Activated T-helper 1 cell treated with Interleukin-2 at 50 U/mL for 16 hours (primary cell): Measurements from ENCODE around the gene MDC1.
"Not testable (repeated sequence)": the region's sequence is repeated elsewhere in the genome, so short reads cannot be mapped to it uniquely, and the experiment has no call there.

Experiments
- DNase-seq: peaks from one replicate; pipeline ENCODE4 v3.0.0-alpha.2; 2020; ENCODE audit warnings: low read depth

The MDC1 gene, protein sequence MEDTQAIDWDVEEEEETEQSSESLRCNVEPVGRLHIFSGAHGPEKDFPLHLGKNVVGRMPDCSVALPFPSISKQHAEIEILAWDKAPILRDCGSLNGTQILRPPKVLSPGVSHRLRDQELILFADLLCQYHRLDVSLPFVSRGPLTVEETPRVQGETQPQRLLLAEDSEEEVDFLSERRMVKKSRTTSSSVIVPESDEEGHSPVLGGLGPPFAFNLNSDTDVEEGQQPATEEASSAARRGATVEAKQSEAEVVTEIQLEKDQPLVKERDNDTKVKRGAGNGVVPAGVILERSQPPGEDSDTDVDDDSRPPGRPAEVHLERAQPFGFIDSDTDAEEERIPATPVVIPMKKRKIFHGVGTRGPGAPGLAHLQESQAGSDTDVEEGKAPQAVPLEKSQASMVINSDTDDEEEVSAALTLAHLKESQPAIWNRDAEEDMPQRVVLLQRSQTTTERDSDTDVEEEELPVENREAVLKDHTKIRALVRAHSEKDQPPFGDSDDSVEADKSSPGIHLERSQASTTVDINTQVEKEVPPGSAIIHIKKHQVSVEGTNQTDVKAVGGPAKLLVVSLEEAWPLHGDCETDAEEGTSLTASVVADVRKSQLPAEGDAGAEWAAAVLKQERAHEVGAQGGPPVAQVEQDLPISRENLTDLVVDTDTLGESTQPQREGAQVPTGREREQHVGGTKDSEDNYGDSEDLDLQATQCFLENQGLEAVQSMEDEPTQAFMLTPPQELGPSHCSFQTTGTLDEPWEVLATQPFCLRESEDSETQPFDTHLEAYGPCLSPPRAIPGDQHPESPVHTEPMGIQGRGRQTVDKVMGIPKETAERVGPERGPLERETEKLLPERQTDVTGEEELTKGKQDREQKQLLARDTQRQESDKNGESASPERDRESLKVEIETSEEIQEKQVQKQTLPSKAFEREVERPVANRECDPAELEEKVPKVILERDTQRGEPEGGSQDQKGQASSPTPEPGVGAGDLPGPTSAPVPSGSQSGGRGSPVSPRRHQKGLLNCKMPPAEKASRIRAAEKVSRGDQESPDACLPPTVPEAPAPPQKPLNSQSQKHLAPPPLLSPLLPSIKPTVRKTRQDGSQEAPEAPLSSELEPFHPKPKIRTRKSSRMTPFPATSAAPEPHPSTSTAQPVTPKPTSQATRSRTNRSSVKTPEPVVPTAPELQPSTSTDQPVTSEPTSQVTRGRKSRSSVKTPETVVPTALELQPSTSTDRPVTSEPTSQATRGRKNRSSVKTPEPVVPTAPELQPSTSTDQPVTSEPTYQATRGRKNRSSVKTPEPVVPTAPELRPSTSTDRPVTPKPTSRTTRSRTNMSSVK (N-terminal part only)

DNA sequence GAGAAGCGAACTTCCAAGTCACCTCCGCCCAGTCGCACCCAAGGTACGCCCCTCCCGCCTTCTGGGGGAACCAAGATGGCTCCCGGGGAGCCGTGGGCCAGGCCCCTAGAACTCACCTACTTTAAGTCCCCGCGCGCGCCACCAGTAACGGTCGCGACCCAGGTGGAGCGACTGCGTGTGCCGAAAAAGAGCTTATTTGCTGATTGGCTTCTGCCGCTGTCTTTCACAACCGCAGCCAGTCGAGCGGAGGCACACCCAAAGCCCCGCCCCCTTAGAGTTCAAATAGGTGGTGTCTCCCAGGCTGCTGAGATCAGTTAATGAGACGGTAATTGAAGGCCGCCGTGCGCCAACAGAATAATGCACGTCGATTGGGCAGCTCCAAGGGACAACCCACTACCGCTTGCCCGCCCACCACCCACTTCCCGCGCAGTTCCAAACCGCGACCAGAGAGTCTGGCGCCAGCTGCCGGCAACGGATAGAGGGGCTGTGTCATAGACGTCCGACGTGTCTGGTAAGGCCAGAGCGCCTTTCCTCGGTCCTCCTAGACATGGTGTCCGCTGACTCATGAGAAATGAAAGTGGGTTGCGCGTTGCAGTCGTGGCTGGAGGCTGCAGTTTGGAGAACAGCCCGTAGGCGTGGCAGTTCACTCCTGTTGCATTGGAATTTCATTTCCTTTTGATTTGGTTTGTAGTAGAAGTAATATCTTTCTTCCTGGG, at the start of gene MDC1:
TSS of gene MDC1 (minus strand) at position 153 of the 716 bp plus-strand sequence. CDS start 2,106 bp downstream, outside the sequence.
- peak; percentile 98 for DNase-seq

DNA sequence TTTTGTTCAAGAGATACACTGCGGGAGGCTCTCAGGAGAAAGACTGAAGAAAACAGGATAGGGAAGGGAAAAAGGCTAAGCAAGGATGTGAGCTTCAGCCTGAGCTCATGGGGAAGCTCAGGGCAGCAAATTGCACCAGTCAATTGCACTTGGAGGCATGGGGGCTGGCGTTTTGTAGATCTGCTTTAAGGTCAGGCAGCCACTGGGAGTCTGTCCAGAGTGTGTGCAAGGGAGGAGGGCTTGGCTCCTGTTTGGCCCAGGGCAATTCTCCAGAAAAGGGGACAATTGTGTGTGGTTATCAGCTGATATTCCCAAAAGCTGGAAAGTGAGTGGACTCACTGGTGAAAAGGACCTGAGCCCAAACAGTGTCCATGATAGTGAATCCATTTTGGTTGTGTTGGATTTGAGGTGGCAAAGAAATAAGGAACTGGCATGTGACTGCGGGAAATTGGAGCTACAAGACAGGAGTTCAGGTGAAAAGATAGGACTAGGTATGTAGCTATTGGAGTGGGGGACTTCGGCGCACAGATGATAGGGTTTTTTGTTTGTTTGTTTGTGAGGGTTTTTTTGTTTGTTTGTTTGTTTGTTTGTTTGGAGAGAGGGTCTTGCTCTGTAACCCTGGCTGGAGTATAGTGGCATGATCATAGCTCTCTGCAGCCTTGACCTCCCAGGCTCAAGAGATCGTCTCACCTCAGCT, 49.5 kb upstream of the MDC1 start:
- DNase-seq = no peak

GRCh38 chr6:30765495-30765894, 48.4 kb upstream of the MDC1 start:
- DNase-seq = not testable (repeated sequence)

- not testable (repeated sequence) for DNase-seq
Observed at GRCh38 chr6:30764490-30765043, 47.5 kb upstream of the MDC1 start.

DNA sequence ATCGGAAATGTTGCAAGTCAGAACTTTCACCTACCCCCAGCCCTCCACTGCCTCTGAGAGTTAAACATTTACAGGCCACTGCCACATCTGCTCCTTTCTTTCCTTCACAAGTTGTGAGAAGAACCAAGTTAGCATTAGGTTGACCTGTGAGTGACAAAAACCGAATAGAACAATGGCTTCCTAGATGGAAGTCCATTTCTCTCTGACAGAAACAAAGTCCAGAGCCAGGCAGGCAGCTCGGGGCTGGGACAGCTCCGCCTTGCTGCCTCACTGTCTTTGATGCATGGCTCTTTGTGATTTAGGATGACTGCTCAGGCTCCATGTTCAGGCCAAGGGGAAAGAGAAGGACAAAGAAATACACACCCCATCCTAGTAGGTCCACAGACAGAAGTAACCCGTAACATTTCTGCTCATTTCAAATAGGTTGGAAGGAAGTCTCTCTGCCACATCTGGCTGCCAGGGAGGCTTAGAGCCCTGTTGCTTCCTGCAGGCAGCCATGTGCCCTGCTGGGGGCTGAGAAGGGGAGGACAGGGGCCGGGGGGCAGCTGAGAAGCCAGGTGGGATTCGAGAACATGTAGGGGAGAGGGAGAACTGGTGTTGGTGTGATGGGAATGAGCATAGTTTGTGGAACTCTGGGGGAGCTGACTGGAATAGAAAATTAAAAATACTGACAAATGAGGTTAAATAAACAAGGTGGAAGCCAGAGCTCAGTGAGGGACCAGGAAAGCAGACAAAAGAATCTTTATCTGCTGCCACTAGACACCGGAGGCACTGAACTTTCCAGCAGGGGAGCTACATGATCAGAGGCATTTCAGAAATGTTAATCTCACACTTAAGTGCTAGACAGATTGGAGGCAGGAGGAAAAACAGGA, 46.8 kb upstream of the MDC1 start:
- DNase-seq = no peak

GRCh38 chr6:30763155-30763617, 46.1 kb upstream of the MDC1 start:
- no peak for DNase-seq

GRCh38 chr6:30761791-30762429, 44.8 kb upstream of the MDC1 start:
- DNase-seq = no peak

DNA sequence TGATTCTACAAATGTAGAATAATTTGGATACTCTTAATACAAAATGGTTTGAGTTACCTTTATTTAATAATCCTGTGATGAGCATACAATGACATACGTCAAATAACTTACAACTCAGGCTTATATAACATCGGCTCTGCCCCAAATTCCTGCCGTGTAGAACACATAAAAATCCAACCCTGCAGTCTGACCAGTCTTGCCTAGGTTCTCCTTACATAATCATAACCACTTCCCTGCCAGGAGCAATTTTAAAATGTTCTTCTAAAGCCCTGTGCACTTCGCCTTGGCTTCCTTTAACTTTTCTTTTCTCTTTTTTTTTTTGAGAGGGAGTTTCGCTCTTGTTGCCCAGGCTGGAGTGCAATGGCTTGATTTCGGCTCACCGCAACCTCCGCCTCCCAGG, 43.5 kb upstream of the MDC1 start:
- no peak for DNase-seq

- no peak for DNase-seq
Observed at GRCh38 chr6:30759575-30760239, 42.6 kb upstream of the MDC1 start.

DNA sequence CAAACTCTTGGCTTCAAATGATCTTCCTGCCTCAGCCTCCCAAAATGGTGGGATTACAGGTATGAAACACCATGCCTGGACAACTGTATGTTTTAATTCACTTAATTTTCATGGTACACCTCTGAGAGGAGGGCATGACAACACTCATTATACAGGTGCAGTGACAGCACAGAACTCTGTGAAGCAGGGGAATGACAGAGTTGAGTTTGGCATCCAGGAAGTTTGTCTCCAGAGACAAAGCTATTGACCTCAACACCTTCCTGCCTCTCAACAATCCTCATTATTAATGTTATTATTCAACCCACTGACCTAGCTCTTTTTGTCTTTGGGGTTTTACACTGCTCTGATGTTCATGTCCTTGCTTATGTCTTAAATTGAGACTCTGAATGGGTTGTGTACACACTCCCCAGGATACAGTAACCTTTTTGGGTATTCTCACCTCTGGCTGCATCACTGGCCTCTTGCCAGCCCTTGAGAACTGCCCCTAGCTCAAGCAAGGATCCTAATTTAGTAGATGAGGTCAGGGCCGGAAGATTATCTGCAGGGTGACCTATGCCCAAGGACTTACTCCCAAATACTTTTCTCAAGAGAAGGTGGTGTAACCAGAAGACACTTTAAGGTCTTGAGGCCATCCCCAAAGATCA, 40.3 kb upstream of the MDC1 start:
- DNase-seq = no peak

GRCh38 chr6:30756405-30757003, 39.4 kb upstream of the MDC1 start:
- not testable (repeated sequence) for DNase-seq

GRCh38 chr6:30754631-30755030, 37.5 kb upstream of the MDC1 start:
- no peak for DNase-seq

- DNase-seq = no peak
Observed at GRCh38 chr6:30752157-30752927, 35.3 kb upstream of the MDC1 start.

- no peak for DNase-seq
Observed at GRCh38 chr6:30750379-30750668, 33.2 kb upstream of the MDC1 start.

DNA sequence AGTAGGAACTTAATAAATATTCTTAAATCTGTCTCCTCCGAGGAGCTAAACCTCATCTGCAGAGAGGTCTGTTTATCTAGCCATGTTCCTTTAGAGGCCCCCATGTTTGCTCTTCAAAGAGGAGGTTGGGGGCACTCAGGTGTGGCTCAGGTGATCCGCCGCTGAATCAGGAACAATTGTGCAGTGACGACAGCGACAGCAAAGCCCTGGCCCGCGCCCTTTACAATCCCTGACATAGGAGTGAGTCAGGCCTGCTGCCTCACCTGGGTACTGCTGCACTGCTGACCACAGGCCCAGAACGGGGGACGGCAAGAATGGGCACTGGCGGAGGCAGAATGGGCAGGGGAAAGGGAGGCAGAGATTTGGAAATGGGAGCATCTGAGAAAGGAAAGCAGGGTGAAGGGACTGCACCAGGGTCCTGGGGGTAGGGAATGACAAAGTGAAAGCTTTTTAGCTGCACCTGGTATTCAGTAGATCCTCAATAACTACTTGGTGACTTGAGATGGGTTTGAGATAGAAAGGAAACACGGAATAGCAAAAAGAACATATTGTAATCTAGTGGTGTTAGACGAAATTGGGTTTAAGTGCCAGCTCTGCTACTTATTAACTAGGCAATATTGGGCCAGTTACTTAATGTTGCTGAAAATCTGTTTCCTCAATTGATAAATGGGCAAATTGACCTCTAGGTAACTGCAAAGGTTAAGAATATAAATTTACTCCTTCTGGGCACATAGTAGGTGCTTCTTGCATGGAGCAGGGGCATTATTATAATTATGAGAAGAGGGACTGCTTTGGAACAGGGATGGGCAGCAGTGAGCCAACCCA, 32.7 kb upstream of the MDC1 start:
- DNase-seq = no peak
